GM12878 (cell line): ENCODE results near the gene INSL3. TPM values are rescaled to one million over a fixed set of nuclear protein-coding genes. Genes with fewer than 3 reads are reported as not detected.

Experiments used
- ATAC-seq: fragments of 200-7000 bp; cut with Tn5 transposase; 3 replicates; pipeline ENCODE4 v1.9.1; 2020; ENCODE audit warnings: mild to moderate bottlenecking, moderate library complexity
- BruUV-seq: library from RNA; stranded (reverse); fragments of 400-500 nt; replicated peaks from 2 replicates; lab custom pipeline; 2021; lab: Mats Ljungman, UMichigan
- CTCF ChIA-PET: fragments of 300-600 bp; sonication (Branson Sonifier 250); formaldehyde crosslinking; extraction: SDS; loops from one replicate; lab custom pipeline; 2021; ENCODE audit warnings: inconsistent platforms; lab: Yijun Ruan, JAX
- POLR2A ChIA-PET: fragments of 350-600 bp; formaldehyde crosslinking; extraction: SDS; loops from one replicate; lab custom pipeline; 2021; ENCODE audit warnings: inconsistent platforms; lab: Charles Lee
- RAD21 ChIA-PET: fragments of 300-600 bp; sonication (Branson Sonifier 250); formaldehyde crosslinking; loops from one replicate; lab custom pipeline; 2023; ENCODE audit warnings: antibody characterized with exemption; ENCODE audit not compliant: unreplicated experiment; lab: Charles Lee
- SMC1A ChIA-PET: fragments of 300-600 bp; sonication (Branson Sonifier 250); formaldehyde crosslinking; loops from one replicate; lab custom pipeline; 2023; ENCODE audit not compliant: unreplicated experiment, uncharacterized antibody; lab: Charles Lee
- DNase-seq: peaks from one replicate; pipeline ENCODE4 v3.0.0-alpha.2; 2011; ENCODE audit warnings: low read depth, low spot score
- FAIRE-seq: peaks from 3 replicates; lab custom pipeline; 2011; peaks lifted over from hg19 to GRCh38; lab: Jason Lieb, UNC
- H2AFZ ChIP-seq: 2 replicates; pipeline ENCODE4 v1.6.0; 2011; ENCODE audit warnings: low read depth, low read length, control low read depth; ENCODE audit not compliant: control insufficient read depth
- H3K27ac ChIP-seq: 2 replicates; pipeline ENCODE4 v1.5.1; 2011; ENCODE audit warnings: control low read depth; ENCODE audit not compliant: control insufficient read depth, insufficient read depth
- H3K27me3 ChIP-seq, 2 experiments: replicated peaks in 1 of 2; 2 replicates each; pipeline versions ENCODE4 v1.6.0 to v1.6.1; 2011; ENCODE audit warnings: low read length in 1 of 2; ENCODE audit not compliant: control insufficient read depth in 2 of 2, insufficient read depth in 2 of 2
- H3K36me3 ChIP-seq, 2 experiments: 2 replicates each; pipeline ENCODE4 v1.5.1; 2011; ENCODE audit warnings: low read length in 1 of 2; ENCODE audit not compliant: control insufficient read depth in 2 of 2, insufficient read depth in 2 of 2
- H3K4me1 ChIP-seq: 2 replicates; pipeline ENCODE4 v1.6.1; 2011; ENCODE audit warnings: mild to moderate bottlenecking, low read length, moderate library complexity, mixed read lengths; ENCODE audit not compliant: control insufficient read depth, insufficient read depth
- H3K4me2 ChIP-seq: 2 replicates; pipeline ENCODE4 v1.6.0; 2011; ENCODE audit warnings: control low read depth; ENCODE audit not compliant: control insufficient read depth, insufficient read depth
- H3K4me3 ChIP-seq: fragments of 200-600 bp; sonication (generic); 2 replicates; pipeline ENCODE4 v1.5.1; 2016
- H3K79me2 ChIP-seq: 2 replicates; pipeline ENCODE4 v1.6.0; 2011; ENCODE audit warnings: low read length; ENCODE audit not compliant: control insufficient read depth, insufficient read depth
- H3K9ac ChIP-seq: 2 replicates; pipeline ENCODE4 v1.8.0; 2011; ENCODE audit warnings: low read length, control low read depth, mixed read lengths; ENCODE audit not compliant: control insufficient read depth, insufficient read depth
- H3K9me3 ChIP-seq: replicated peaks from 3 replicates; pipeline ENCODE4 v1.5.1; 2011; ENCODE audit warnings: mild to moderate bottlenecking, low read length; ENCODE audit not compliant: control insufficient read depth, insufficient read depth
- H4K20me1 ChIP-seq: 2 replicates; pipeline ENCODE4 v1.6.0; 2011; ENCODE audit not compliant: control insufficient read depth, insufficient read depth
- CHD4 ChIP-seq: fragments of 200-600 bp; sonication (generic); IDR thresholded peaks from 2 replicates; pipeline ENCODE4 v1.6.1; 2016; ENCODE audit warnings: mild to moderate bottlenecking
- POLR2A ChIP-seq: IDR thresholded peaks from 2 replicates; pipeline ENCODE4 v1.6.1; 2011; ENCODE audit warnings: low read depth, mild to moderate bottlenecking, low read length
- ZNF622 ChIP-seq: fragments of 450-650 bp; IDR thresholded peaks from 2 replicates; pipeline ENCODE4 v1.6.1; 2017; ENCODE audit warnings: mild to moderate bottlenecking, inconsistent platforms
- WGBS: methylation state at CpG from one replicate; pipeline ENCODE4 v1.1.6; 2016; ENCODE audit warnings: low lambda C conversion rate; ENCODE audit not compliant: insufficient replicate concordance, insufficient coverage; ENCODE audit errors: missing lambda C conversion rate; 5-methylcytosine and 5-hydroxymethylcytosine counted together
- in situ Hi-C: fragments of 300-500 bp; cut with MboI; formaldehyde crosslinking; loops from 9 replicates; pipeline ENCODE4 v1.14.3; 2018; ENCODE audit warnings: mixed read lengths
- intact Hi-C: fragments of 100-400 bp; cut with micrococcal nuclease; formaldehyde crosslinking; loops from one replicate; pipeline ENCODE4 v1.14.2; 2022; ENCODE audit not compliant: unreplicated experiment
- polyA plus RNA-seq, 11 experiments: library from polyadenylated mRNA; depleted of rRNA in 4 of 11; unstranded in 6 of 11; stranded (reverse) in 5 of 11; fragments of >200 nt; fragmentation: Nextera tagmentation in 4 of 11; fragmentation: Illumina TruSeq in 1 of 11; extraction: Ambion mirVana in 4 of 11; extraction: Trizol in 1 of 11; gene quantifications; 1 replicate in 1 of 11; 2 replicates in 10 of 11; pipeline versions ENCODE4 v1.2.1 to v1.2.3, GENCODE V29; 2011 to 2016; ENCODE audit warnings: inconsistent platforms in 2 of 11, missing spikeins in 2 of 11, low read depth in 1 of 11
- total RNA-seq, 4 experiments: library from RNA; depleted of rRNA in 3 of 4; stranded (reverse); fragments of >200 nt in 3 of 4; fragmentation: Illumina TruSeq in 1 of 4; extraction: Trizol in 1 of 4; gene quantifications; 2 replicates each; pipeline versions ENCODE4 v1.2.1 to v1.2.3, GENCODE V29; 2013 to 2021

Gene INSL3
- total and polyA plus RNA-seq, 10 of the 15 experiments (the other 5 are each of a cell fraction or from before 2014, with no cell fraction given) = 0.27 to 1.9 (median 0.70) TPM

- Histone ChIP-seq H2AFZ (no peak overlapping the region), H3K4me3 (no peak overlapping the region), H3K4me1 (peaks cover 14% of the 10 kb centered on the region), H3K36me3 (peaks cover 9 to 18% of the 10 kb centered on the region in 2 experiments), H3K79me2 (peaks cover 28% of the 10 kb centered on the region), H3K9ac (no peak overlapping the region), H4K20me1 (no peaks in the 10 kb centered on the region), H3K27me3 (no peaks in the 10 kb centered on the region), H3K9me3 (no peaks in the 10 kb centered on the region; the same call in 2 of the 3 replicates), H3K4me2 (no peak overlapping the region), H3K27ac (no peak overlapping the region)
- intact Hi-C loops = no loop called here
- in situ Hi-C loops = no loop called here
- RAD21 ChIA-PET = no interaction called here
- POLR2A ChIA-PET = no interaction called here
- no peak for DNase-seq
- CTCF ChIA-PET = interaction anchor here (1.0 kb wide), 1 partner anchor 347 kb away, joined by 3 read pairs; no protein-coding TSS in a partner anchor
- TF ChIP-seq ZNF622 = no peak
- BruUV-seq = no TSS peak
- FAIRE-seq = no peak
- SMC1A ChIA-PET = no interaction called here
- WGBS = 99% methylated on average over 19 of the region's 20 CpGs
- ATAC-seq = no peak
Observed at GRCh38 chr19:17842663-17843291, 21.5 kb upstream of the INSL3 start.

GRCh38 chr19:17841810-17842662 is 20.7 kb upstream of the INSL3 start:
- DNase-seq = no peak
- no peaks in the 10 kb centered on the region; the same call in 2 of the 3 replicates for H3K9me3 ChIP-seq
- H3K4me1 ChIP-seq = peaks cover 14% of the 10 kb centered on the region
- H3K4me3 ChIP-seq = no peak overlapping the region
- no peak overlapping the region for H3K4me2 ChIP-seq
- no peak overlapping the region for H3K9ac ChIP-seq
- H3K36me3 ChIP-seq = peaks cover 9 to 18% of the 10 kb centered on the region in 2 experiments
- TF ChIP-seq POLR2A = peak; percentile 35; the same call in 1 of the 2 replicates
- no peak for TF ChIP-seq CHD4
- 94% methylated on average over 44 of the region's 56 CpGs for WGBS
- no peak for FAIRE-seq
- no peak overlapping the region for H2AFZ ChIP-seq
- H3K79me2 ChIP-seq = peaks cover 24% of the 10 kb centered on the region
- RAD21 ChIA-PET = no interaction called here
- POLR2A ChIA-PET = no interaction called here
- in situ Hi-C loops (no loop called here), intact Hi-C loops (no loop called here)
- CTCF ChIA-PET = no interaction called here
- no peaks in the 10 kb centered on the region for H3K27me3 ChIP-seq
- SMC1A ChIA-PET = no interaction called here
- BruUV-seq = no TSS peak
- no peaks in the 10 kb centered on the region for H4K20me1 ChIP-seq
- ATAC-seq = peak; percentile 74
- H3K27ac ChIP-seq = no peak overlapping the region
